NCI-H82 (cell line): Measurements from ENCODE around the gene TXNDC17.
"Not testable (repeated sequence)": the region's sequence is repeated elsewhere in the genome, so short reads cannot be mapped to it uniquely, and the experiment has no call there.

Experiments used
- DNase-seq: peaks from one replicate; lab custom pipeline; 2025; lab: John Stamatoyannopoulos, UW

Gene TXNDC17

DNA sequence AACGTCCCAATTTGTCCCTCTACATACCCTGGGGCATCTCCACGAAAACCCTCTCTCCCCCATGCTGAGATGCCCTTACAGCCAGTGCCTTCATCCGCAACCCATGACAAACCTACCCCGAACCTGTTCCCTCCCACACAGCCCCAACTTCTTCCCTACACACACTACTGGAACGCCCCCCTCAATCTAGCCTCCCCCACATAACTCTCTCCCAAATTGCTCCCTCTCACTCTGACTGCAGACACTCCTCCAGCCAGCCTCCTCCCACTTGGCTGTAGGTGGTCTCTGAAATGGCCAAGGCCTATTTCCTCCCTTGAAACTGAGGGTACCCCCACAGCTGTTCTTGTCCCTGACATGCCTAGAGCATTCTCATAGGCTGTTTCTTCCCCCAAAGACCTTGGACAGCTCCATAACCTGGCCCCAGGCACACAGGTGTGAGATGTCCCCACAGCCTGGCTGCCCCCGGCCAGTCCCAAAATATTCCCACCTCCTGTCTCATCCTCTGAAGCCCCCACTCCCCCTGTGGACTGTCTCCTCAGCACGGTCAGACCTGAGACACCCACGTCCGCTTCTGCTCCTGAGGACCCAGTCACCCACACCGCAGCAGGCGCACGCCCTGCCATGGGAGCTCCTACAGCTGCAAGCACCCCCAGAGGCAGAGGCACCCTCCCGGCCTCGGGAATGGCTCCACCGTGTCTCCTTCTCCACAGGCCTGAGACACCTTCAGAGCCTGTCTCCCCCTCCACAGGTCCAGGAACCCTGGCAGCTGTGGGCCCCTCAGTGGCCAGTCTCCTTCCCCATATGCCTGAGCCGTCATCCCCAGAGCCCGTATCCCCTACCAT, 4.0 kb upstream of the TXNDC17 start:
- DNase-seq: no peak

- no peak for DNase-seq
Measured at GRCh38 chr17:6637458-6637840, 3.4 kb upstream of the TXNDC17 start.

GRCh38 chr17:6638046-6638908, 2.6 kb upstream of the TXNDC17 start:
- DNase-seq: no peak

GRCh38 chr17:6639014-6639585, 1.8 kb upstream of the TXNDC17 start:
- no peak for DNase-seq

DNA sequence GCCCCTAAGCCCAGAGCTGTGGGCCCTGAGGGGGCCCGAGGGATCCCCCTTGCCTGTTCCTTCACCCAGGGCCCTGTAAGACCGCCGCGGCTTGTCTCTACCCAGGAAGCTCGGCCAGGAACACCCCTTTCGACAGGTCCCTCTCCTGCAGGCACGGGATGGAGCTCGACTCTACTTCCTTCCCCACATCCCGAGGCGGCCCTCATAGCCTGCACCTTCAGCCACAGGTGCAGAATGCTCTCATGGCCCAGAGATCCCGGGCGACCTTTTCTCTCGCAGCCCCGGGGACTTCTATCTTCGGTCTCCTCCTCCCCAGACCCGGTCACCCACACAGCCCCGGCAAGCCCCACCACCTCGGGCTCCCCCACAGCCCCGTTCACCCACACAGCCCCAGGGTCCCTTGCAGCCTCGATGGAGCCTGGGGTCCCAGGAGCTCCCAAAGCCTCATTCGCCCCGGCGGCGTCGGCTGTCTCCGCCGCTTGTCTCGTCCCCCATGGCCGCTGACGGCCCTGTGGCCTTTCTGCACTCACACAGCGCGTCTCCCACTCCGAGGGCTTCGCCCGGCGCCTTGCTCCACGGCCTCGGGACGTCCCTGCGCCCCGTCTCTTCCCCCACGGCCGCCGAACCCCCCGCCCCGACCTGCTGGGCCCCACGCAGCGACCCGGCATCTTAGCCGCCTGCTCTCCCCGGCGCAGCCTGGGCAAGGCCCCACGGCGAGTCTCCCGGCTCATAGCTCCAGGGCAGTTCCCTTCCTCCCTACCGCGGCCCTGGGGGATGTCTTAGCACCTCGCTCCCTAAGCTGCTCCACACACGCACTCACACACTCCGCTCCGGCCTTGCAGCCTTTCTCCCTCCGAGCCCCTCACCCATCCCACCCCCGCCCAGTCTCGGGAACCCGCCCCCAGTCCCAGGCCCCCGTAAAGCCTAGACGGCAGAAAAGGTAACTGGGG, 999 bp upstream of the TXNDC17 start:
- DNase-seq: peak; percentile 77

DNA sequence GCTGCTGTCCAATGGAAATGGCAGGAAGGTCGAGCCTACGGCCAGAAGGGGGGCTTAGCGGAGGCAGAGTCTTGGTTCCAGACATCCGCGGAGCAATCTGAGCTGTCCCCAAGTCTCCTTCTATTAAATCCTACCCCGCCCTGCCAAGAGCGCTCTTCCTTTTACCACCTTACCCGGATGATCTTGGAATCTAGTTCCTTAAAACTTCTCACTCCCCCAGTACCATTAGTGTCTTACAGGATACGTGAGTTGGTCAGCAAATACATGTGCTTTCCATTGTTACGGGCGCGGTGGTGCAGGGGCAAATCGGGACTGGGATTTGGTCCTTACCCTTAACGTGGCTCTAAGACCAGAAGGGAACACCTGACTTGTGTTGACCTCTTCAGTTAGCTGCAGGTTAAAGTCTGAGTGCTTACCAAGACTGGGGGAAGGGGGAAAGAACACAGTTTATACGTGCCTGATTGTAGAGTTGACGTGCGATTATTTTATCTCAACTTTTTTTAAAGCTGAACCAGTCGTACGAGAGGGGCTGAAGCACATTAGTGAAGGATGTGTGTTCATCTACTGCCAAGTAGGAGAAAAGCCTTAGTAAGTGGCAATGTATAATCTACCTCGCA, 495 bp downstream of the TXNDC17 start:
- peak; percentile 86 for DNase-seq

- DNase-seq: no peak
Measured at GRCh38 chr17:6642592-6642991, 1.7 kb downstream of the TXNDC17 start.

- DNase-seq: no peak
Measured at GRCh38 chr17:6643451-6644125, 2.7 kb downstream of the TXNDC17 start.

DNA sequence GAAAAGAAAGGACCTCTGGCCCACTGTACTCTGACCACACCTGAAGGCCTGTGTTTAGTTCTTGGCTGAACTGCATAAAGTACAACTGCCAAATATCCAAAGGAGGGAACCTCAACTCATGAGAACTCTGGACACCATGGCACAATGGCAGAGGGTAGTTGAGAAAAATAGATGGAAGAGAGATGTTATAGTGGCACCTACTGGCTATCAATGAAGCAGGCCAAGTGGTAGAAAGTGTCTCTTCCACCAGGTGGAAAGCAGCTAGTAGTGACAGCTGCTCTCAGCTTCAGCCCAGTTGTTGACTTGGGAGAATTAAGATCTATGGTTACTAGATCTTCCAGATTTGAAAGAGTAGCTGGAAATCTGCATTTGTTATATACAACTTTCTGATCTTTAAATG, 7.3 kb downstream of the TXNDC17 start:
- DNase-seq: peak; percentile 44

DNA sequence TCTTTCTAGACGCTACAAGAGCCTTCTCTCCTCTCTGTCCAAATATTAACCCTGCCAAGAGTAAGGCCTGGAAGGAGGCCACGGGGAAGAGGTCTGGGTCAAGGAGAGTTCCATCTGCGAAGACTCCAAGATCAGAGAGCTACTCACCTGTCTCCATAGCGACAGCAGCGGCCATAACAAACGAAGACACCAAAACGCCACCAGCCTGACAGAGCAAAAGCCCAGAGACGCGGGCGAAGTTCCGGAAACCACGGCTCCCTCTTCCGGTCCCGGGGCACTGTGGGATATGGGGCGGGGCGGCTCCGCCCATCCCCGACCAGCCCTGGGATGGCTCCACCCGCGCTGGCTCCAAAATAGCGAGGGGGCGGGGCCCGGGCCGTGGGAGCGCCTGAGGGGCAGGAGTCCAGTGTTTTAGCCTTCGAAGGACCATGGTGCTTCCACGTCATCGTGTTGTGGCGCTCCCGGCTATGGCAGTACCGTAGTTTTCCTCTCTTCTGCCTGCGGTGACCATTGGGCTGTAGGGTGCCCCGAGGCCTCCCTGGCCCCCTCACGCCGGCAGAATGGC, 10.6 kb downstream of the TXNDC17 start, which contains the start of the genes C17orf100 and MED31:
Gene C17orf100 (plus strand): TSS at position 409 of the 565 bp plus-strand sequence. CDS start 152 bp downstream, at position 561.
Gene MED31 (minus strand): TSS at position 252 of the 565 bp plus-strand sequence. CDS start 77 bp downstream, at position 175.
- peak; percentile 98 for DNase-seq

DNA sequence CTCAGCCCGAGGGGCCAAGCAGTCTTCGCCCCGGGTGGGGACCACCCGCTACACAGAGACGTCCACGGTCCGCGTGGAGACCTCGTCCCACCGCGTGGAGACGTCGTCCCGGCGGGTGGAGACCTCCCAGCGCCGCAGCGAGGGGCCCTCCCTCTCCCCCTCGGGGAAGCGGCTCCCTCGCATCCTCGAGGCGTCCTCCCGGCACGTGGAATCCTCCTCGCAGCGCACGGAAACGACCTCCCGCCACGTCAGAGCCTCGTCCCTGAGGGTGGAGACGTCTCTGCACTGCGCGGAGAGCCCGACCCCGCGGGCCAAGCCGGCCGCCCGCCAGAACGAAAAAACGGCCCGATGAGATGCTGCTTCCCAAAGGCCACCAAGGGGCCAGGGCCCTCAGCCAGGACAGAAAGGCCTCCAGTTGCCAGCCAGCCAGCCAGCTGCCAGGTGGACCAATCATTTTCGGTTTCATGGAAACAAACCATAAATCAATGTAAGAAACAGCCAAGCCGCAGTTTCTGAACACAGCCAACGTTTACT, 11.1 kb downstream of the TXNDC17 start:
- peak; percentile 54 for DNase-seq

DNA sequence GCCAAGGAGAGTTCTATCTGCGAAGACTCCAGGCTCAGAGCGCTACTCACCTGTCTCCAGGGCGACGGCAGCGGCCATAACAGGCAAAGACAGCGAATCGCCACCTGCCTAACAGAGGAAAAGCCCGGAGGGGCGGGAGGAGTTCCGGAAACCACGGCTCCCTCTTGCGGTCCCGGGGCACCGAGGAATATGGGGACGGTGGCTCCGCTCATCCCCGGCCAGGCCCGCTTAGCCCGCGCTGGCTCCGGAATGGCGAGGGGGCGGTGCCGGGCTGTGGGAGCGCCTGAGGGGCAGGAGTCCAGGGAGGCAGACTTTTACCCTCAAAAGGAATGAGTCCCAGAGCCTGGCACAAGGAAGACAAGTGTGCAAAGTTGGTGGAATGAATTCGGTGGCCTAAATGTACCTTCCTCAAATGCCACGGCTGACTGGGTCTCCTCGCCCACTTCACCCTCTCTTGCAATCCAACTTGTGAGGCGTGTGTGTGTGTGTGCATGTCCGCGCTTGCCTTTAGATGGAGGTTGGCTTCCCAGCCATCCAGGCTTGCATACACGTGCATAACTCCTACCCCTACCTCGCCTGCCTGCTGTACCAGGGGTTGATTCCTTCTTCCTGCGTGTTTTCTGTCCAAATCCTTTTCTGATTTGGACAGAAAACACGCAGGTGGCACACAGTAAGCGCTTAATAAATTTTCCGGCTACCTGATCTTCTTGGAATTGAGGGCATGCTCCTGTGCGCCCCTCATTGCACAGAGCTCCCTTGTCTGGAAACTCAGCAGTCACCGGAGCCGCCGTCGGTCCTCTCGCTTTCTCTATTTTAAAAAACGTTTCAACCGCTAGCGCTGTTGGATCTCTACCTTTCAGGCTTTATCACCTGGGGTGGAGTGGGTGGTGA, 14.2 kb downstream of the TXNDC17 start:
- DNase-seq: peak; percentile 82

DNA sequence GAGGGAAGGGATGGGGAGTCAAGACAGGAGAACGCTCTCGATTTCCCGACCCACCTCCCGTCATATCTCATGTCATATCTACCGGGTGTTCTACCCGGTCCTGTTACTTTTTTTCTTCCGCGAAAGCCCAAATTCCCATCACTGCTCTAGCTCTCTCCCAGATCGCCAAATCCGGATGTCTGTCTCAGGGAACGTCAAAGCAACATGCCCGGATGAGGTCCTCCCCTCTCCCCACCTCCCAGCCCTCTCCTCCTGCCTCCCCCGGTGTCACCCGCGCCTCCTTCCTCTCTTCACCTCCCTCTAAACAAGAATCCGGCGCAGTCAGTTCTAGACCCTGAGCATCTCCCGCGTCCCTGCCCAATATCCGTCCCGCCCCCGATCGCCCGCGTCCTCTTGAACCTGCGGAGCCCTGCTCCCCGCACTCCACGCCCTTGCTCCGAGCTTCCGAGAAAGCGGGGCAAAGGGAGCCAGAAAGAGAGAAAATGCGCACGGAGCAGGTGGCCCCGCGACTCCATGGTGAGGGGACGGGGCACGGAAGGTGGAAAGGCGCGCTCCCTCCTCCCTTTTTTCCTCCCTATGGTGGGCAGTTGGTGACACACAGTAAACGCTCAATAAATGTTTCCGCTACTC, 15.0 kb downstream of the TXNDC17 start:
- not testable (repeated sequence) for DNase-seq

DNA sequence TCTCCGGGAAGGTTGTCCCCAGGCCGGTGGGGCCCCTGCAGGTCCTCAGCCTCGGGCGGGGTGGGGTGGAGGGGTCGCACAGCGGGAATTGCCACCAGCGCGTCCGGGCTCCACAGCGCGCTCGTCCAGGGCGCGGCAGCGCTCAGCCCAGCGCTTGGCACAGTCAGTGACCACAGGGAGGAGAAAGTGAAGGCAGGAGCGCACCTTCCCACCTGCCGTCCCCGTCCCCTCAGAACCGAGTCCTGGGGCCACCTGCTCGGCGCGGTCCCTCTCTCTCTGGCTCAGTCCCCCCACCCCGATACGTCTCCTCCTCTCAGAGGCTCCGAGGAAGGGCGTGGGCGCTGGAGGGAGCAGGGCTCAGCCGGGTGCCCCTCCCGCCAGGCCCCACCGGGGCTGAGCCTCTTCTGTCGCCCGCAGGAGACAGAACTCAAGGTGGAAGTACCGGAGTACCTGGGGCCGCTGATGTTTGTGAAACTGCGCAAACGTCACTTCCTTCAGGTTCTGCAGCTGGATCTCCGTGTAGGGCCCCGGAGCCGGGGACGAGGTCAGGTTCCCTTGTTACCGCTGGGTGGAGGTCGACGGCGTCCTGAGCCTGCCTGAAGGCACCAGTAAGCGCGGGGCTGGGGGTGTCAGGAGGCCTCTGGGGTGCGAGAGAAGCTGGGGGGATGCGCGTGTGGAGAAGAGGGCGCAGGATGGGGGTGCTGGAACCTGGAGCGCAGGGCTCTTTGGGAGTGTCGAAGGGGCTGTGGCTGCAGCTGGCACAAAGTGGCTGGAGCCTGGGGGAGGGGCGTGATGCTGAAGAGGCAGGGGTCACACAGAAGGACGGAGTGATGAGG, 16.2 kb downstream of the TXNDC17 start:
- DNase-seq: peak; percentile 24

- DNase-seq: no peak
Measured at GRCh38 chr17:6657633-6658287, 16.9 kb downstream of the TXNDC17 start.

GRCh38 chr17:6658411-6658810, 17.6 kb downstream of the TXNDC17 start:
- DNase-seq: not testable (repeated sequence)

DNA sequence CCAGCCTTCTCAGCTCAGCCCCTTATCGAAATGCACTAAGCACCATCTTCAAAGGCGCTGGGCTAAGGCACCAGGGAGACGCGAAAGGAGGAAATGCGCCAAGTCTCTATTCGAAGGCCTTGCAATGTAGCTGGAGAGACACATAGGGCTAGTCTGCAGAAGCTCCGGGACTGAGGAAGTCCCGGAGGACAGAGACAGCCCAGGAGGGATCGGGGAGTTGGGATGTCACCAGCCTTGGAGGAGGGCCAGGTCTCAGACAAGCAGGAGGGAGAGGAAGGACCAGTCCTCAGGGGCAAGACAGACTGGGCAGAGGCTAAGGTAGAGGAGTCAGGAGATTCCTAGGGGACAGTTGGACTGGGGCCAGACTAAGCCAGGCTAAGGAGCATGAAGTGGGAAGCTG, 19.2 kb downstream of the TXNDC17 start:
- peak; percentile 16 for DNase-seq
